MCF 10A (cell line): ENCODE results near the gene DYNLT4. TPM values are rescaled to one million over a fixed set of nuclear protein-coding genes. Genes with fewer than 3 reads are reported as not detected.
A peak's percentile ranks its signal among the peaks of the same experiment; 100 is the strongest.

ENCODE experiments used
- BruUV-seq: library from RNA; stranded (reverse); fragments of 400-500 nt; replicated peaks from 2 replicates; lab custom pipeline; 2021; lab: Mats Ljungman, UMichigan
- CTCF ChIA-PET: fragments of 300-600 bp; sonication (Branson Sonifier 250); formaldehyde crosslinking; extraction: SDS; loops from one replicate; lab custom pipeline; 2021; ENCODE audit warnings: antibody characterized with exemption, inconsistent platforms; lab: Yijun Ruan, JAX
- POLR2A ChIA-PET: fragments of 300-600, 350-650 bp; sonication (Branson Sonifier 250); formaldehyde crosslinking; extraction: SDS; loops from one replicate; lab custom pipeline; 2020; ENCODE audit warnings: antibody characterized with exemption, inconsistent platforms; lab: Yijun Ruan, JAX
- DNase-seq: peaks from one replicate; pipeline ENCODE4 v3.0.0-alpha.2; 2018; ENCODE audit not compliant: unreplicated experiment
- H3K27ac Mint-ChIP-seq: one replicate; pipeline ENCODE4 v1.8.0; 2022; ENCODE audit warnings: mild to moderate bottlenecking, low read depth, mixed read lengths; ENCODE audit not compliant: unreplicated experiment
- H3K27me3 Mint-ChIP-seq: one replicate; pipeline ENCODE4 v1.8.0; 2022; ENCODE audit warnings: mixed read lengths; ENCODE audit not compliant: insufficient read depth, unreplicated experiment
- H3K36me3 Mint-ChIP-seq: one replicate; pipeline ENCODE4 v1.8.0; 2022; ENCODE audit warnings: mild to moderate bottlenecking, moderate library complexity, mixed read lengths; ENCODE audit not compliant: insufficient read depth, unreplicated experiment
- H3K4me1 Mint-ChIP-seq: one replicate; pipeline ENCODE4 v1.8.0; 2022; ENCODE audit warnings: mixed read lengths; ENCODE audit not compliant: insufficient read depth, unreplicated experiment
- H3K4me3 Mint-ChIP-seq: one replicate; pipeline ENCODE4 v1.8.0; 2022; ENCODE audit warnings: mild to moderate bottlenecking, moderate library complexity, mixed read lengths; ENCODE audit not compliant: unreplicated experiment
- H3K9me3 Mint-ChIP-seq: one replicate; pipeline ENCODE4 v1.8.0; 2022; ENCODE audit warnings: mixed read lengths; ENCODE audit not compliant: unreplicated experiment
- intact Hi-C: fragments of 100-400 bp; cut with micrococcal nuclease; formaldehyde crosslinking; loops from 2 replicates; pipeline ENCODE4 v1.14.1; 2022
- total RNA-seq: library from RNA; stranded (reverse); gene quantifications from 2 replicates; pipeline ENCODE4 v1.2.3, GENCODE V29; 2022
- TF ChIP-seq, protein P1 (sequence below): fragments of 200-600 bp; IDR thresholded peaks from one replicate; pipeline ENCODE4 v1.8.0; 2022; ENCODE audit warnings: antibody characterized with exemption, mild to moderate bottlenecking; ENCODE audit not compliant: unreplicated experiment

The DYNLT4 gene
- total RNA-seq, 1 experiment from 2014 or later = not detected

DNA sequence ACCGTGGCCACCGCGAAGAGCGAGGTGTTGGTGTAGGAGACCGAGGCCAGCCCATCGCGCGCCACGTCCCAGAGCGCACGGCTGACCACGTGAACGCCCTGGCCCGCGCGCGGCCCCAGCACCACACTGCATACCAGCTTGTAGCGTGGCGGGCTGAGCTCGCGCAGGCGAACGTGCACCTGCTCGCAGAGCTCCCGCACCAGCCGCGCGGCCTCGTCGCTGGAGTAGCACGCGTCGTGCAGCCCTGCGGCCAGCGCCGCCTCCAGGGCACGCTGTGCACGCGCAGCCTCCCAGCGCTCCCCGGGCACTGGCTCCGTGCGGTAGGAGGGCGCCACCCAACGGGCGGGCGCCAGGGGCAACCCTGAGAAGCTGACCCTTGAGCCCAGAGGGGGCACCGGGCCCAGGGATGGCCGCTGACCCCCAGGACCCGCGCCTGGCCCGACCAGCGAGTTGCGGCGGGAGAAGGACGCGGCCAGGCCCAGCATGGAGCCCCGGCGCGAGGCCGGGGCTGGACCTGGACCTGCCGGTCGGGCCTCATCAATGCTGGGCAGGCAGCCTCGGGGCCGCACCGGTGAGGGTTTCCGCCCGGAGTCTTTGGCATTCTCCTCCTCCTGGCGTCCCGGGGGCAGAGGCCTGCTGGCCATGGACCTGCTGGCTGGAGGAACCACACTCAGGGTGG is 987 bp downstream of the DYNLT4 start:
- H3K36me3 Mint-ChIP-seq = peaks cover 81% of the 10 kb centered on the region
- intact Hi-C loops = loop anchor here (2.0 kb wide), 2 partner anchors 31 to 75 kb away; partner anchors contain the start of genes RNU5D-1 and RPS8
- no peaks in the 10 kb centered on the region for H3K9me3 Mint-ChIP-seq
- no peak for DNase-seq
- TF ChIP-seq, protein P1, sequence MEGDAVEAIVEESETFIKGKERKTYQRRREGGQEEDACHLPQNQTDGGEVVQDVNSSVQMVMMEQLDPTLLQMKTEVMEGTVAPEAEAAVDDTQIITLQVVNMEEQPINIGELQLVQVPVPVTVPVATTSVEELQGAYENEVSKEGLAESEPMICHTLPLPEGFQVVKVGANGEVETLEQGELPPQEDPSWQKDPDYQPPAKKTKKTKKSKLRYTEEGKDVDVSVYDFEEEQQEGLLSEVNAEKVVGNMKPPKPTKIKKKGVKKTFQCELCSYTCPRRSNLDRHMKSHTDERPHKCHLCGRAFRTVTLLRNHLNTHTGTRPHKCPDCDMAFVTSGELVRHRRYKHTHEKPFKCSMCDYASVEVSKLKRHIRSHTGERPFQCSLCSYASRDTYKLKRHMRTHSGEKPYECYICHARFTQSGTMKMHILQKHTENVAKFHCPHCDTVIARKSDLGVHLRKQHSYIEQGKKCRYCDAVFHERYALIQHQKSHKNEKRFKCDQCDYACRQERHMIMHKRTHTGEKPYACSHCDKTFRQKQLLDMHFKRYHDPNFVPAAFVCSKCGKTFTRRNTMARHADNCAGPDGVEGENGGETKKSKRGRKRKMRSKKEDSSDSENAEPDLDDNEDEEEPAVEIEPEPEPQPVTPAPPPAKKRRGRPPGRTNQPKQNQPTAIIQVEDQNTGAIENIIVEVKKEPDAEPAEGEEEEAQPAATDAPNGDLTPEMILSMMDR = no peak
- ChIA-PET POLR2A (interaction anchor here (0.6 to 4.3 kb wide), 11 partner anchors 9 to 206 kb away, joined by 3 to 79 read pairs (median 4); partner anchors contain the start of genes EIF2B3, HECTD3, RNU5D-1 and RPS8), CTCF (interaction anchor here (0.6 kb wide), 1 partner anchor 301 kb away, joined by 3 read pairs; no protein-coding TSS in a partner anchor)
- H3K4me1 Mint-ChIP-seq = peaks cover 45% of the 10 kb centered on the region
- H3K27me3 Mint-ChIP-seq = no peaks in the 10 kb centered on the region
- H3K27ac Mint-ChIP-seq = peak overlapping the region; percentile 100
- no TSS peak for BruUV-seq
- H3K4me3 Mint-ChIP-seq = no peak overlapping the region

DNA sequence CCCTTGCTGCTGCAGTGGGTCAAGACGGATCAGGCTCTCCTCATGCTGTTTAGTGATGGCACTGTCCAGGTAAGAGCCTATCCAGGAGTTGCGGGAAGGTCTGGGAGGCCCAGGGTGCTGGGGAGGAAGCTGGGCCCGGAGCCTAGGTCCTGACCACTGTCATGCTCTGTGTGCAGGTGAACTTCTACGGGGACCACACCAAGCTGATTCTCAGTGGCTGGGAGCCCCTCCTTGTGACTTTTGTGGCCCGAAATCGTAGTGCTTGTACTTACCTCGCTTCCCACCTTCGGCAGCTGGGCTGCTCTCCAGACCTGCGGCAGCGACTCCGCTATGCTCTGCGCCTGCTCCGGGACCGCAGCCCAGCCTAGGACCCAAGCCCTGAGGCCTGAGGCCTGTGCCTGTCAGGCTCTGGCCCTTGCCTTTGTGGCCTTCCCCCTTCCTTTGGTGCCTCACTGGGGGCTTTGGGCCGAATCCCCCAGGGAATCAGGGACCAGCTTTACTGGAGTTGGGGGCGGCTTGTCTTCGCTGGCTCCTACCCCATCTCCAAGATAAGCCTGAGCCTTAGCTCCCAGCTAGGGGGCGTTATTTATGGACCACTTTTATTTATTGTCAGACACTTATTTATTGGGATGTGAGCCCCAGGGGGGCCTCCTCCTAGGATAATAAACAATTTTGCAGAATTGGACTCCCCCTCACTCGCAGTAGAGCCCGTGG is 1.7 kb downstream of the DYNLT4 start:
- Mint-ChIP-seq H3K9me3 (no peaks in the 10 kb centered on the region), H3K27ac (peak overlapping the region; percentile 49), H3K27me3 (no peaks in the 10 kb centered on the region), H3K4me1 (peaks cover 44% of the 10 kb centered on the region), H3K36me3 (peaks cover 77% of the 10 kb centered on the region), H3K4me3 (no peak overlapping the region)
- intact Hi-C loops = loop anchor here (2.0 kb wide), 2 partner anchors 31 to 75 kb away; partner anchors contain the start of genes RNU5D-1 and RPS8
- ChIA-PET CTCF (no interaction called here), POLR2A (interaction anchor here (0.7 to 3.9 kb wide), 4 partner anchors 12 to 1378 kb away, joined by 3 to 19 read pairs (median 4); partner anchors contain the start of gene RNU5D-1)
- DNase-seq = no peak
- BruUV-seq = no TSS peak
- TF ChIP-seq, protein P1 = no peak

GRCh38 chr1:44803312-44804095 is 3.6 kb downstream of the DYNLT4 start:
- TF ChIP-seq, protein P1 = no peak
- BruUV-seq = no TSS peak
- H3K4me3 Mint-ChIP-seq = peak overlapping the region; percentile 86
- H3K9me3 Mint-ChIP-seq = no peaks in the 10 kb centered on the region
- peaks cover 39% of the 10 kb centered on the region for H3K4me1 Mint-ChIP-seq
- ChIA-PET POLR2A (no interaction called here), CTCF (no interaction called here)
- no peak for DNase-seq
- intact Hi-C loops = no loop called here
- H3K27me3 Mint-ChIP-seq = no peaks in the 10 kb centered on the region
- H3K36me3 Mint-ChIP-seq = peaks cover 62% of the 10 kb centered on the region
- H3K27ac Mint-ChIP-seq = peak overlapping the region; percentile 87

GRCh38 chr1:44803062-44803311 is 4.2 kb downstream of the DYNLT4 start:
- H3K27me3 Mint-ChIP-seq = no peaks in the 10 kb centered on the region
- DNase-seq = no peak
- H3K4me3 Mint-ChIP-seq = peak overlapping the region; percentile 86
- ChIA-PET POLR2A (interaction anchor here (0.9 kb wide), 1 partner anchor 11 kb away, joined by 3 read pairs; no protein-coding TSS in a partner anchor), CTCF (no interaction called here)
- H3K27ac Mint-ChIP-seq = peak overlapping the region; percentile 87
- intact Hi-C loops = no loop called here
- H3K9me3 Mint-ChIP-seq = no peaks in the 10 kb centered on the region
- TF ChIP-seq, protein P1 = no peak
- no TSS peak for BruUV-seq
- peaks cover 60% of the 10 kb centered on the region for H3K36me3 Mint-ChIP-seq
- peaks cover 42% of the 10 kb centered on the region for H3K4me1 Mint-ChIP-seq
